H1 (cell line): ENCODE data around the gene GALNTL6. TPM values are rescaled to one million over a fixed set of nuclear protein-coding genes. Genes with fewer than 3 reads are reported as not detected.

ENCODE experiments used
- KDM1A ChIP-seq: fragments of 200-600, 300-600 bp; sonication (generic); IDR thresholded peaks from 2 replicates; pipeline ENCODE4 v1.7.1; 2016; ENCODE audit warnings: mild to moderate bottlenecking, low read length, borderline replicate concordance
- TEAD4 ChIP-seq: IDR thresholded peaks from 2 replicates; pipeline ENCODE4 v1.6.1; 2012; ENCODE audit warnings: low read depth, low read length, inconsistent platforms, mixed read lengths
- polyA plus RNA-seq, 7 experiments: library from polyadenylated mRNA; depleted of rRNA in 3 of 7; stranded (reverse) in 5 of 7; unstranded in 2 of 7; fragments of >200 nt in 5 of 7; fragments of 200-250 nt in 2 of 7; gene quantifications; 1 replicate in 5 of 7; 2 replicates in 1 of 7; 4 replicates in 1 of 7; pipeline versions ENCODE4 v1.2.1 to v1.2.3, GENCODE V29; 2011 to 2013; ENCODE audit warnings: missing spikeins in 2 of 7, mixed read lengths in 2 of 7
- total RNA-seq: library from RNA; stranded (reverse); fragmentation: NEBNext Ultra II Directional; extraction: Animal tissue kit (Norgen Biotek cat#: 25700); gene quantifications from 2 replicates; pipeline ENCODE4 v1.2.1, GENCODE V29; 2021

The GALNTL6 gene
- total and polyA plus RNA-seq, 2 of the 8 experiments (the other 6 are each of a cell fraction or from before 2014, with no cell fraction given): 0.03 to 0.32 TPM

DNA sequence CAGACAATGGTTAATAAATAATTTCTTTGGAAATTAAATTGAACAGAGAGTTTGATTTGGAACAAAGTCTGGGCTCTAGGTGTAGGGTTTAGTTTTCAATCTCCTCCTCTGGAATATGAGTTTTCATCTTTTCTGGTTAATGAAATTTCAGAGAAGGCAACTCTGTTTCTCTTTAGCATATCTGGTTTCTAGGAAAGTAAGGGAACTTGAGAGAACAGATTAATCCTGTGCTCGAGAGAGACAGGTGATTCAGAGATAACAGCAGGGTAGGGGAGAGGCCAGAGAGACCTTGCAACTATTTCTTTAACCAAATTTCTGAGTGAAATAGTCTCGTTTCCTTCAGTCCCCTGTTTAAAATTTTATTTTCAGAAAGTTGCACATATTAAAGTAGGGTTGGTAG, 275.4 kb downstream of the GALNTL6 start (continued):
- no peak for TF ChIP-seq KDM1A
- TF ChIP-seq TEAD4: no peak
